NB4 (cell line): ENCODE results near the gene FOXI1.

Source experiments
- MYC ChIP-seq: IDR thresholded peaks from 2 replicates; pipeline ENCODE4 v1.6.1; 2011; ENCODE audit warnings: low read depth, low read length
- POLR2A ChIP-seq: IDR thresholded peaks from 2 replicates; pipeline ENCODE4 v1.6.1; 2011; ENCODE audit warnings: mild to moderate bottlenecking; ENCODE audit not compliant: insufficient read length; ENCODE audit errors: extremely low read depth
- TF ChIP-seq, protein P1 (sequence below): IDR thresholded peaks from one replicate; pipeline ENCODE4 v1.5.1; 2012; ENCODE audit warnings: low read depth, low read length
- TF ChIP-seq, protein P2 (sequence below): IDR thresholded peaks from 2 replicates; pipeline ENCODE4 v1.6.1; 2011; ENCODE audit warnings: low read depth, low read length

DNA sequence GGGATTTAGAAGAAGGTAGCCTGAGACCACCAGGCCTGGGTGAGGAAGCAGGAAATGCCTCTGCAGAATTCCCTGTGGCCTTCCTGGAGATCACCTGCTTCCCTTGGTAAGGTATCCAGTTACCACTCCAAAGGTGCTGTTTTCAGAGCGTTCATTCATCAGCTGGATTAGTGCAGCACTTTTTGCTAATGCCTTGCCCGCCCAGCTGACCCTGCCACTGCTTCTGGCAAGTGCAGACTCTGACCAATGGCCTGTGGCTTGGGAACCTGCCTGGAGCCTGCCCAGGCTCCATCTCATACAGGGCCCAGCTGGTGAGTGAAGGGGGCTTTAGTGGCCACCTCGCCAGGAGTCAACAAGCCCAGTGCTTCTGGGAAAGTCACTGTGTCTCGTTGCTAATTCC lies 48.6 kb downstream of the FOXI1 start:
- TF ChIP-seq, protein P1, sequence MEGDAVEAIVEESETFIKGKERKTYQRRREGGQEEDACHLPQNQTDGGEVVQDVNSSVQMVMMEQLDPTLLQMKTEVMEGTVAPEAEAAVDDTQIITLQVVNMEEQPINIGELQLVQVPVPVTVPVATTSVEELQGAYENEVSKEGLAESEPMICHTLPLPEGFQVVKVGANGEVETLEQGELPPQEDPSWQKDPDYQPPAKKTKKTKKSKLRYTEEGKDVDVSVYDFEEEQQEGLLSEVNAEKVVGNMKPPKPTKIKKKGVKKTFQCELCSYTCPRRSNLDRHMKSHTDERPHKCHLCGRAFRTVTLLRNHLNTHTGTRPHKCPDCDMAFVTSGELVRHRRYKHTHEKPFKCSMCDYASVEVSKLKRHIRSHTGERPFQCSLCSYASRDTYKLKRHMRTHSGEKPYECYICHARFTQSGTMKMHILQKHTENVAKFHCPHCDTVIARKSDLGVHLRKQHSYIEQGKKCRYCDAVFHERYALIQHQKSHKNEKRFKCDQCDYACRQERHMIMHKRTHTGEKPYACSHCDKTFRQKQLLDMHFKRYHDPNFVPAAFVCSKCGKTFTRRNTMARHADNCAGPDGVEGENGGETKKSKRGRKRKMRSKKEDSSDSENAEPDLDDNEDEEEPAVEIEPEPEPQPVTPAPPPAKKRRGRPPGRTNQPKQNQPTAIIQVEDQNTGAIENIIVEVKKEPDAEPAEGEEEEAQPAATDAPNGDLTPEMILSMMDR = no peak
- TF ChIP-seq MYC (no peak), POLR2A (no peak)
- TF ChIP-seq, protein P2, sequence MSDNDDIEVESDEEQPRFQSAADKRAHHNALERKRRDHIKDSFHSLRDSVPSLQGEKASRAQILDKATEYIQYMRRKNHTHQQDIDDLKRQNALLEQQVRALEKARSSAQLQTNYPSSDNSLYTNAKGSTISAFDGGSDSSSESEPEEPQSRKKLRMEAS = no peak
